OCI-LY3 (cell line): ENCODE results near the gene CNGB1.
"Not testable (repeated sequence)": the region's sequence is repeated elsewhere in the genome, so short reads cannot be mapped to it uniquely, and the experiment has no call there.

Experiments
- H2AFZ ChIP-seq: fragments of 200-600, 300-600 bp; shearing (Covaris generic); 2 replicates; pipeline ENCODE4 v1.6.0; 2014; ENCODE audit warnings: antibody characterized with exemption, low read depth, low read length
- H3K27ac ChIP-seq: fragments of 200-600, 300-600 bp; sonication (generic); 2 replicates; pipeline ENCODE4 v1.5.1; 2014; ENCODE audit warnings: mild to moderate bottlenecking, low read length, moderate library complexity, mixed read lengths
- H3K27me3 ChIP-seq: fragments of 200-600, 300-600 bp; sonication (generic); 2 replicates; pipeline ENCODE4 v1.6.1; 2014; ENCODE audit warnings: low read depth, low read length, mixed read lengths
- H3K36me3 ChIP-seq: fragments of 200-600, 300-600 bp; sonication (generic); replicated peaks from 2 replicates; pipeline ENCODE3; 2014; ENCODE audit warnings: low read depth, low read length, mixed read lengths
- H3K4me1 ChIP-seq: fragments of 300-600, 200-600 bp; sonication (generic); 2 replicates; pipeline ENCODE4 v1.6.1; 2014; ENCODE audit warnings: low read length, mixed read lengths
- H3K4me2 ChIP-seq: fragments of 200-600, 300-600 bp; sonication (generic); 2 replicates; pipeline ENCODE4 v1.6.1; 2014; ENCODE audit warnings: low read length, mixed read lengths
- H3K4me3 ChIP-seq: fragments of 300-600, 200-600 bp; sonication (generic); 2 replicates; pipeline ENCODE4 v1.5.1; 2014; ENCODE audit warnings: antibody characterized with exemption, mild to moderate bottlenecking, low read length, moderate library complexity
- H3K79me2 ChIP-seq: fragments of 300-600, 200-600 bp; shearing (Covaris generic); 2 replicates; pipeline ENCODE4 v1.6.1; 2014; ENCODE audit warnings: mild to moderate bottlenecking, low read length, mixed read lengths
- H3K9ac ChIP-seq: fragments of 300-600, 200-600 bp; shearing (Covaris generic); 2 replicates; pipeline ENCODE4 v1.6.0; 2014; ENCODE audit warnings: mild to moderate bottlenecking, low read length, moderate library complexity
- H3K9me3 ChIP-seq: fragments of 200-600, 300-600 bp; shearing (Covaris generic); 2 replicates; pipeline ENCODE4 v1.6.1; 2014; ENCODE audit warnings: low read length, mixed read lengths; ENCODE audit not compliant: insufficient read depth
- H4K20me1 ChIP-seq: fragments of 200-600, 300-600 bp; sonication (generic); 2 replicates; pipeline ENCODE4 v1.6.1; 2016; ENCODE audit warnings: low read length, mixed read lengths; ENCODE audit not compliant: insufficient read depth
- EZH2phosphoT487 ChIP-seq: fragments of 200-600 bp; shearing (Covaris generic); IDR thresholded peaks from 2 replicates; pipeline ENCODE4 v1.6.1; 2018; ENCODE audit warnings: antibody characterized with exemption, mixed run types, low read depth
- TF ChIP-seq, protein P1 (sequence below): fragments of 200-600, 300-600 bp; sonication (generic); IDR thresholded peaks from 2 replicates; pipeline ENCODE4 v1.5.1; 2014; ENCODE audit warnings: antibody characterized with exemption, low read length, low read depth

Gene CNGB1

DNA sequence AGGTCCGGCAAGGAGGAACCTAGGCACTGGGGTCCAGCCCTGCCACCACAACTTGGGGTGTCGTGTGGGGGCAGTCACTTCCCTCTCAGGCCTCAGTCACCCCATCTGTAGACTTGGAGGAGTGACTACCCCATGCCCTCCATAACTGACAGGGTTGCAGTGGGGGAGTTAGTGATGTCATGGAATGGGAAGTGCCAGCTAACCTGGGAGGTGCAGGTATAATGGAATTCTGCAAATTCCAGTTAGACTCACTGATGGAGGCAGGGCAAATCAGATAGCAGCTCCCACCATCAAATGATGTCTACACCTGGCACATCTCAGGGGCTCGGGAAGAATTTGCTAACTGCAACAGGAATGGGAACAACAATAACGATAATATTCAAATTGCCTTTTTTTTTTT, 72.9 kb downstream of the CNGB1 start:
- H4K20me1 ChIP-seq, result no peaks in the 10 kb centered on the region
- no peak for TF ChIP-seq EZH2phosphoT487
- H3K27ac ChIP-seq, result no peak overlapping the region

GRCh38 chr16:57897053-57897784, 73.7 kb downstream of the CNGB1 start:
- Histone ChIP-seq H3K4me2 (no peak overlapping the region), H3K79me2 (no peaks in the 10 kb centered on the region), H3K9me3 (no peaks in the 10 kb centered on the region), H3K36me3 (no peaks in the 10 kb centered on the region), H3K27ac (no peak overlapping the region), H3K27me3 (peaks cover 40% of the 10 kb centered on the region), H3K4me1 (peaks cover 10% of the 10 kb centered on the region), H3K9ac (no peak overlapping the region), H4K20me1 (no peaks in the 10 kb centered on the region), H2AFZ (no peak overlapping the region), H3K4me3 (no peak overlapping the region)
- TF ChIP-seq, protein P1, sequence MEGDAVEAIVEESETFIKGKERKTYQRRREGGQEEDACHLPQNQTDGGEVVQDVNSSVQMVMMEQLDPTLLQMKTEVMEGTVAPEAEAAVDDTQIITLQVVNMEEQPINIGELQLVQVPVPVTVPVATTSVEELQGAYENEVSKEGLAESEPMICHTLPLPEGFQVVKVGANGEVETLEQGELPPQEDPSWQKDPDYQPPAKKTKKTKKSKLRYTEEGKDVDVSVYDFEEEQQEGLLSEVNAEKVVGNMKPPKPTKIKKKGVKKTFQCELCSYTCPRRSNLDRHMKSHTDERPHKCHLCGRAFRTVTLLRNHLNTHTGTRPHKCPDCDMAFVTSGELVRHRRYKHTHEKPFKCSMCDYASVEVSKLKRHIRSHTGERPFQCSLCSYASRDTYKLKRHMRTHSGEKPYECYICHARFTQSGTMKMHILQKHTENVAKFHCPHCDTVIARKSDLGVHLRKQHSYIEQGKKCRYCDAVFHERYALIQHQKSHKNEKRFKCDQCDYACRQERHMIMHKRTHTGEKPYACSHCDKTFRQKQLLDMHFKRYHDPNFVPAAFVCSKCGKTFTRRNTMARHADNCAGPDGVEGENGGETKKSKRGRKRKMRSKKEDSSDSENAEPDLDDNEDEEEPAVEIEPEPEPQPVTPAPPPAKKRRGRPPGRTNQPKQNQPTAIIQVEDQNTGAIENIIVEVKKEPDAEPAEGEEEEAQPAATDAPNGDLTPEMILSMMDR, result no peak
- no peak for TF ChIP-seq EZH2phosphoT487

More for the DNA sequence above, 72.9 kb downstream of the CNGB1 start:
- Histone ChIP-seq H3K4me2 (no peak overlapping the region), H3K79me2 (no peaks in the 10 kb centered on the region), H3K27me3 (peaks cover 38% of the 10 kb centered on the region), H2AFZ (no peak overlapping the region), H3K9me3 (no peaks in the 10 kb centered on the region), H3K36me3 (no peaks in the 10 kb centered on the region), H3K9ac (no peak overlapping the region), H3K4me1 (peaks cover 10% of the 10 kb centered on the region), H3K4me3 (no peak overlapping the region)

DNA sequence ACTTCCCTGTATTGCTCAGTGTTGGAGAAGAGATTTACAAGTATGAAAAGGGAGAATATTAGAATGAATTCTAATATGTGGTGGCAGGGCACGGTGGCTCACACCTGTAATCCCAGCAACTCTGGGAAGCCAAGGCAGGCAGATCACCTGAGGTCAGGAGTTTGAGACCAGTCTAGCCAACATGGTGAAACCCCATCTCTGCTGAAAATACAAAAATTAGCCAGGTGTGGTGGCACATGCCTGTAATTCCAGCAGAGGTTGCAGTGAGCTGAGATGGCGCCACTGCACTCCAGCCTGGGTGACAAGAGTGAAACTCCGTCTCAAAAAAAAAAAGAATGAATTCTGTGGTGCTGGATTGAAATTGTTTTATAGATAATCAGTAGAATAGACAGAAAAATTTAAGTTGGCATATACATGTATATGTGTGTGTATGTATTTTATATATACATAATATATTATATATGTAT, 75.8 kb downstream of the CNGB1 start:
- H3K4me2 ChIP-seq, H3K9ac ChIP-seq, H3K27ac ChIP-seq, H3K4me1 ChIP-seq, H4K20me1 ChIP-seq, H3K36me3 ChIP-seq, H3K9me3 ChIP-seq, H2AFZ ChIP-seq, H3K4me3 ChIP-seq, H3K79me2 ChIP-seq: not testable (repeated sequence)
- H3K27me3 ChIP-seq, result peaks cover 53% of the 10 kb centered on the region

- Histone ChIP-seq H3K79me2 (no peaks in the 10 kb centered on the region), H3K27ac (no peak overlapping the region), H3K4me1 (0 out of 2 replicates have a peak, but pooled peaks cover 3% of the 10 kb centered on the region), H3K4me3 (no peak overlapping the region), H3K9me3 (no peaks in the 10 kb centered on the region), H2AFZ (no peak overlapping the region), H4K20me1 (no peaks in the 10 kb centered on the region), H3K36me3 (no peaks in the 10 kb centered on the region), H3K27me3 (peaks cover 59% of the 10 kb centered on the region), H3K9ac (no peak overlapping the region), H3K4me2 (no peak overlapping the region)
- TF ChIP-seq, protein P1, result no peak
- no peak for TF ChIP-seq EZH2phosphoT487
Measured at GRCh38 chr16:57894390-57895080, 76.4 kb downstream of the CNGB1 start.
